Measurements from ENCODE around the gene AASDH.

Gene AASDH

DNA sequence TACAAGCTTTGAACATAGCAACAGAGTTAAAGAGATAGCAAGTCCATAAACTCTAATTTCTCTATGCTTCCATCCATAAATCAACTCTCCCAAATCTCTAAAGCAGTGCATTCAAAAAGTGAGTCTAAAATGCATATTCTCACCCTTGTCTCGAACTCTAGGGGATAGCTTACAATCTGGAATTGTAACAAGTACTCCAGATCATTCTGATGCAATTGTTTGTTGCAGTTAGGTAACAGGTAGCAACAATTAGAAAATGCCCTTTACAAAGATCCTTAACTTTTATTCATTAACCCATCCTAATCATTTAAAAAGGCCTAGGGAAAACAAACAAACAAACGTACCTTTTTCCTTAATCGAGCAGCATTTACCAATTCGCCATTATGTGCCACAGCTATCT lies 18.9 kb upstream of the AASDH start:
- Histone ChIP-seq H3K79me2 (ENCODE audit: low read length) (peaks cover 52% of the 10 kb centered on the region), H3K36me3 (replicated peaks; ENCODE audit: insufficient read depth, low read length) (peaks cover 8% of the 10 kb centered on the region), H3K4me2 (ENCODE audit: low read depth, low read length) (no peak overlapping the region), H3K27ac (ENCODE audit: low read length) (no peak overlapping the region), H3F3A (ENCODE audit: insufficient read depth, low read length) (no peaks in the 10 kb centered on the region), H3K9me2 (replicated peaks; ENCODE audit: insufficient read depth, low read length) (no peaks in the 10 kb centered on the region), H3K4me1 (ENCODE audit: low read length) (no peaks in the 10 kb centered on the region), H3K27me3 (replicated peaks; ENCODE audit: insufficient read depth, low read length) (no peaks in the 10 kb centered on the region), H2AFZ (ENCODE audit: low read length) (no peak overlapping the region), H3K4me3 (ENCODE audit: low read length) (no peak overlapping the region), H4K20me1 (ENCODE audit: insufficient read depth, low read length) (peaks cover 3% of the 10 kb centered on the region; the same call in 1 of the 2 replicates), H3K9ac (ENCODE audit: low read length) (no peak overlapping the region), H3K9me3 (replicated peaks; ENCODE audit: insufficient read depth, low read length) (no peaks in the 10 kb centered on the region)
- DNase-seq, result no peak
- TF ChIP-seq EZH2 (optimal IDR thresholded peaks at IDR 0.05; ENCODE audit: low read depth, low read length), result no peak
- no peak for TF ChIP-seq EZH2phosphoT487 (IDR thresholded peaks at IDR 0.05; ENCODE audit: low read length)
- TF ChIP-seq, protein P1, sequence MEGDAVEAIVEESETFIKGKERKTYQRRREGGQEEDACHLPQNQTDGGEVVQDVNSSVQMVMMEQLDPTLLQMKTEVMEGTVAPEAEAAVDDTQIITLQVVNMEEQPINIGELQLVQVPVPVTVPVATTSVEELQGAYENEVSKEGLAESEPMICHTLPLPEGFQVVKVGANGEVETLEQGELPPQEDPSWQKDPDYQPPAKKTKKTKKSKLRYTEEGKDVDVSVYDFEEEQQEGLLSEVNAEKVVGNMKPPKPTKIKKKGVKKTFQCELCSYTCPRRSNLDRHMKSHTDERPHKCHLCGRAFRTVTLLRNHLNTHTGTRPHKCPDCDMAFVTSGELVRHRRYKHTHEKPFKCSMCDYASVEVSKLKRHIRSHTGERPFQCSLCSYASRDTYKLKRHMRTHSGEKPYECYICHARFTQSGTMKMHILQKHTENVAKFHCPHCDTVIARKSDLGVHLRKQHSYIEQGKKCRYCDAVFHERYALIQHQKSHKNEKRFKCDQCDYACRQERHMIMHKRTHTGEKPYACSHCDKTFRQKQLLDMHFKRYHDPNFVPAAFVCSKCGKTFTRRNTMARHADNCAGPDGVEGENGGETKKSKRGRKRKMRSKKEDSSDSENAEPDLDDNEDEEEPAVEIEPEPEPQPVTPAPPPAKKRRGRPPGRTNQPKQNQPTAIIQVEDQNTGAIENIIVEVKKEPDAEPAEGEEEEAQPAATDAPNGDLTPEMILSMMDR (IDR thresholded peaks at IDR 0.05; ENCODE audit: low read length), result no peak

- Histone ChIP-seq H3F3A (ENCODE audit: insufficient read depth, low read length) (no peaks in the 10 kb centered on the region), H3K36me3 (replicated peaks; ENCODE audit: insufficient read depth, low read length) (peaks cover 11% of the 10 kb centered on the region), H3K9me2 (replicated peaks; ENCODE audit: insufficient read depth, low read length) (no peaks in the 10 kb centered on the region), H2AFZ (ENCODE audit: low read length) (no peak overlapping the region), H3K9me3 (replicated peaks; ENCODE audit: insufficient read depth, low read length) (no peaks in the 10 kb centered on the region), H3K27ac (ENCODE audit: low read length) (no peak overlapping the region), H3K4me3 (ENCODE audit: low read length) (no peak overlapping the region), H3K4me2 (ENCODE audit: low read depth, low read length) (no peak overlapping the region), H3K79me2 (ENCODE audit: low read length) (peaks cover 41% of the 10 kb centered on the region), H3K27me3 (replicated peaks; ENCODE audit: insufficient read depth, low read length) (no peaks in the 10 kb centered on the region), H3K9ac (ENCODE audit: low read length) (no peak overlapping the region), H4K20me1 (ENCODE audit: insufficient read depth, low read length) (peaks cover 3% of the 10 kb centered on the region; the same call in 1 of the 2 replicates), H3K4me1 (ENCODE audit: low read length) (no peaks in the 10 kb centered on the region)
- TF ChIP-seq, protein P1 (IDR thresholded peaks at IDR 0.05; ENCODE audit: low read length), result no peak
- no peak for TF ChIP-seq EZH2 (optimal IDR thresholded peaks at IDR 0.05; ENCODE audit: low read depth, low read length)
- no peak for TF ChIP-seq EZH2phosphoT487 (IDR thresholded peaks at IDR 0.05; ENCODE audit: low read length)
- DNase-seq, result no peak
Measured at GRCh38 chr4:56405016-56405415, 17.7 kb upstream of the AASDH start.

- H4K20me1 ChIP-seq (ENCODE audit: insufficient read depth, low read length), result no peaks in the 10 kb centered on the region
- H3K4me3 ChIP-seq (ENCODE audit: low read length), result no peak overlapping the region
- TF ChIP-seq, protein P1 (IDR thresholded peaks at IDR 0.05; ENCODE audit: low read length), result no peak
- TF ChIP-seq EZH2phosphoT487 (IDR thresholded peaks at IDR 0.05; ENCODE audit: low read length) (no peak), EZH2 (optimal IDR thresholded peaks at IDR 0.05; ENCODE audit: low read depth, low read length) (no peak)
- no peak for DNase-seq
- no peaks in the 10 kb centered on the region for H3K27me3 ChIP-seq (replicated peaks; ENCODE audit: insufficient read depth, low read length)
- no peaks in the 10 kb centered on the region for H3K9me2 ChIP-seq (replicated peaks; ENCODE audit: insufficient read depth, low read length)
- H3K9ac ChIP-seq (ENCODE audit: low read length), result no peak overlapping the region
- no peaks in the 10 kb centered on the region for H3F3A ChIP-seq (ENCODE audit: insufficient read depth, low read length)
- H3K9me3 ChIP-seq (replicated peaks; ENCODE audit: insufficient read depth, low read length), result no peaks in the 10 kb centered on the region
- H3K27ac ChIP-seq (ENCODE audit: low read length), result no peak overlapping the region
- H3K4me1 ChIP-seq (ENCODE audit: low read length), result no peaks in the 10 kb centered on the region
- H3K36me3 ChIP-seq (replicated peaks; ENCODE audit: insufficient read depth, low read length), result peaks cover 3% of the 10 kb centered on the region; the same call in 1 of the 2 replicates
- H2AFZ ChIP-seq (ENCODE audit: low read length), result no peak overlapping the region
- 0 out of 2 replicates have a peak, but pooled peaks cover 8% of the 10 kb centered on the region for H3K79me2 ChIP-seq (ENCODE audit: low read length)
- no peak overlapping the region for H3K4me2 ChIP-seq (ENCODE audit: low read depth, low read length)
Measured at GRCh38 chr4:56400560-56400959, 13.3 kb upstream of the AASDH start.

All from MM.1S (cell line).